ENCODE measurements around the gene LRPPRC.

DNA sequence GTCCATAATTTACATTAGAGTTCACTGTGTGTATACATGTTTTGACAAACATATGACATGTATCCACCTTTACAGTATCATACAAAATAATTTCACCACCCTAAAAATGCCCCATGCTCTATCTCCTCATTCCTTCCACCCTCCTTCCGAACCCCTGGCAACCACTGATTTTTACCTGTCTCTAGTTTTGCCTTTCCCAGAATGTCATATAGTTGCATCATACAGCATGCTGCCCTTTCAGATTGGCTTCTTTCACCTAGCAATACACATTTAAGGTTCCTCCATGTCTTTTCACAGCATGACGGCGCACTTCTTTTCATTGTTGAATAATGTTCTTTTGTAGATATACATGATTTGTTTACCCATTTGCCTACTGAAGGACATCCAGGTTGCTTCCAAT is 10.4 kb downstream of the LRPPRC start:
- no peak for TF ChIP-seq EZH2 (IDR thresholded peaks at IDR 0.05; ENCODE audit: borderline replicate concordance)
- TF ChIP-seq, protein P1, sequence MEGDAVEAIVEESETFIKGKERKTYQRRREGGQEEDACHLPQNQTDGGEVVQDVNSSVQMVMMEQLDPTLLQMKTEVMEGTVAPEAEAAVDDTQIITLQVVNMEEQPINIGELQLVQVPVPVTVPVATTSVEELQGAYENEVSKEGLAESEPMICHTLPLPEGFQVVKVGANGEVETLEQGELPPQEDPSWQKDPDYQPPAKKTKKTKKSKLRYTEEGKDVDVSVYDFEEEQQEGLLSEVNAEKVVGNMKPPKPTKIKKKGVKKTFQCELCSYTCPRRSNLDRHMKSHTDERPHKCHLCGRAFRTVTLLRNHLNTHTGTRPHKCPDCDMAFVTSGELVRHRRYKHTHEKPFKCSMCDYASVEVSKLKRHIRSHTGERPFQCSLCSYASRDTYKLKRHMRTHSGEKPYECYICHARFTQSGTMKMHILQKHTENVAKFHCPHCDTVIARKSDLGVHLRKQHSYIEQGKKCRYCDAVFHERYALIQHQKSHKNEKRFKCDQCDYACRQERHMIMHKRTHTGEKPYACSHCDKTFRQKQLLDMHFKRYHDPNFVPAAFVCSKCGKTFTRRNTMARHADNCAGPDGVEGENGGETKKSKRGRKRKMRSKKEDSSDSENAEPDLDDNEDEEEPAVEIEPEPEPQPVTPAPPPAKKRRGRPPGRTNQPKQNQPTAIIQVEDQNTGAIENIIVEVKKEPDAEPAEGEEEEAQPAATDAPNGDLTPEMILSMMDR (IDR thresholded peaks at IDR 0.05; ENCODE audit: poor library complexity) = no peak
